Esophagus muscularis mucosa (tissue), 3 donors: ENCODE data around the gene CEMIP2.

ENCODE experiments used
- CTCF ChIP-seq, 3 experiments: fragments of 200-600 bp in 2 of 3; fragments of 450-650 bp in 1 of 3; sonication (generic) in 2 of 3; IDR thresholded peaks; one replicate each; pipeline ENCODE4 v1.5.1; 2017 to 2019; ENCODE audit warnings: antibody characterized with exemption in 3 of 3, mild to moderate bottlenecking in 2 of 3, moderate library complexity in 1 of 3
- POLR2A ChIP-seq: fragments of 450-650 bp; IDR thresholded peaks from one replicate; pipeline ENCODE4 v1.6.1; 2017; ENCODE audit warnings: antibody characterized with exemption, moderate library complexity, mild to moderate bottlenecking, low read depth

GRCh38 chr9:71767163-71767775 is 1.0 kb downstream of the CEMIP2 start:
- TF ChIP-seq POLR2A = no peak
- no peak for TF ChIP-seq CTCF (IDR thresholded peaks at IDR 0.05)
